NCI-H2107 treated with DMSO at 0.1 percent for 48 hours (cell line): ENCODE results near the gene PDSS1.

Experiments used
- DNase-seq: peaks from one replicate; lab custom pipeline; 2025; ENCODE audit not compliant: unreplicated experiment; lab: John Stamatoyannopoulos, UW

PDSS1 gene

GRCh38 chr10:26698909-26699308, 1.4 kb downstream of the PDSS1 start:
- no peak for DNase-seq

GRCh38 chr10:26699631-26700030, 2.1 kb downstream of the PDSS1 start:
- DNase-seq: no peak

- no peak for DNase-seq
Observed at GRCh38 chr10:26700884-26701630, 3.6 kb downstream of the PDSS1 start.

DNA sequence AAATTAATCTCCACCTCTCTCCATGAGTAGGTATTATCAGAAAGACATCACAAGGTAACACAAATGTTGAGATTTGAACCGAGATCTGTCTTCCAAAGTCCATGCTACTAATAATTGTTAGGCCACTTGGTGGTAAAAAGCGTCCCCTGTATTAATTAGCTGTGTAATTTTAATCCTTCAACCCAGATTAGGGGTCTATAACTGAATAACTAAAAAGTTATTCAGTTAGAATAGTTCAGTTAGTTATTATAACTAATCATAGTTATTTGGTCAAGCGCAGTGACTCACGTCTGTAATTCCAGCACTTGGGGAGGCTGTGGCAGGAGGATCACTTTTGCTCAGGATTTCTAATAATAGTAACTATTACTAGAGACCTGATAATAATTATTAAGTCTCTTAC, 5.6 kb downstream of the PDSS1 start:
- DNase-seq: no peak

DNA sequence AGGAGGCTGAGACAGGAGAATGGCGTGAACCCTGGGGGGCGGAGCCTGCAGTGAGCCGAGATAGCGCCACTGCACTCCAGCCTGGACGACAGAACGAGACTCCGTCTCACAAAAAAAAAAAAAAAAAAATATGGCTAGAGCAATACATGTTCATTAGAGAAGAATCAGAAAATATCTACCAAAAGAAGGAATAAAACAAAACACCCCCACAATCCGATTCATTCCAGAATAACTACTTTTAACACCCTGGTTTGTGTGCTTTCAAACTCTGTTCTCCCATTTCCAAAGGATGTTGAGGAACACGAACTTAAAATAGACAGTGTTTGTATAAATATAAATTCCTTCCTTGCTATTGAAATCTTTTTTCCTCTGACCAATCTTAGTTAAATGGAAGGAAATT, 6.5 kb downstream of the PDSS1 start:
- no peak for DNase-seq

GRCh38 chr10:26706206-26706605, 8.7 kb downstream of the PDSS1 start:
- no peak for DNase-seq

DNA sequence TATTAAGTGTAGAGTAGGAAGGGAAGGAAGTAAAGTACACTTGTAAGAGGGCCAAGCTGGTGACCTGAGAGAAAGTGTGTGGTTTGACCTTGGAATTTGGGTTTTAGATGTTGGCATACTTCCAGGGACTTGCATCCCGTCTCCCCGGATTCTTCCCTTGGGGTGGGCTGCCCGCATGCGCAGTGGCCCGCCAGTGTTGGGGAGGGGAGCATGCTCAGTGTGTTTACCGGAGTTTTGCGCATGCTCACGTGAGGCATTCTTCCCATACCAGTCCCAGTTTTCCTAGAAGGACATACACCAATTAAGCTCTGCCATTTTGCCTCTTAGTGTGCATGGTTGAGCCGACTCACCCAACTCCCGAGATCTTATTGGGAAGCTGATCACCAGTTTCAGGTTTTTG, 9.4 kb downstream of the PDSS1 start:
- no peak for DNase-seq

GRCh38 chr10:26711324-26711723, 13.8 kb downstream of the PDSS1 start:
- no peak for DNase-seq

- DNase-seq: no peak
Observed at GRCh38 chr10:26714415-26715136, 17.1 kb downstream of the PDSS1 start.

DNA sequence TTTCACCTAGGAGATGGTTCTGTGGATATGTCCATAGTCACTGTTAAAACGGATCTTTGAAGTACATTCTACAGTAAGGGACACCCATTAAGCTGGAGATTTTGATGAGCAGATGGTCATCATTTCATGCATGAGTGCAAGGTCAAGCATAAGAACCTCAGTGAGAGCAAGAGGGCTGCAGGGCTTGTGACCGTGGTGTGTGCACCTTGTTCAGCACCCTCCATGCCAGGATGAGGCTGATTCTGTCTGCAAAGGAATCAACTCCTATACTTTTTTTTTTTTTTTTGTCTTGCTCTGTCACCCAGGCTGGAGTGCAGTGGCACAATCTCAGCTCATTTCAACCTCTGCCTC, 17.6 kb downstream of the PDSS1 start:
- DNase-seq: no peak

- no peak for DNase-seq
Observed at GRCh38 chr10:26717476-26717875, 20.0 kb downstream of the PDSS1 start.

GRCh38 chr10:26721561-26721960, 24.1 kb downstream of the PDSS1 start:
- DNase-seq: no peak

DNA sequence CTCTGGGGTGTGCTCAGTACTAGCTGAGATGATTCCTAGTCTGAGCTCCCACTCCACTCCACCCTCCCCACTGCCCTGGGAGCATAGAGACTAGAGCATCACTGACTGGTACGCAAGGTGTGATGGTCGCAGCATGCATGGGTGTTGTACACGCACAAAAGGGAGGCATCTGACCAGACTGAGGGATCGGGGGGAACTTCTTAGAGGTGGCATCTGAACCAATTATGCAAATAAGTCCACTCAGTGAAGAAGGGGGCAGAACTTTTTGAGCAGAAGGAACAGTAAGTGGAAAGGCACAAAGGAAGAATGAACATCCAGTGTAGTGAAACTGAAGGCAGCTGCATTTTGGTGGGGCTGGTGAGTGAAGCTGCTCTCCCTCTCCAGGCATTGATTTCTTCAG, 25.5 kb downstream of the PDSS1 start:
- no peak for DNase-seq

- DNase-seq: peak; percentile 7
Observed at GRCh38 chr10:26725837-26726727, 28.6 kb downstream of the PDSS1 start.

DNA sequence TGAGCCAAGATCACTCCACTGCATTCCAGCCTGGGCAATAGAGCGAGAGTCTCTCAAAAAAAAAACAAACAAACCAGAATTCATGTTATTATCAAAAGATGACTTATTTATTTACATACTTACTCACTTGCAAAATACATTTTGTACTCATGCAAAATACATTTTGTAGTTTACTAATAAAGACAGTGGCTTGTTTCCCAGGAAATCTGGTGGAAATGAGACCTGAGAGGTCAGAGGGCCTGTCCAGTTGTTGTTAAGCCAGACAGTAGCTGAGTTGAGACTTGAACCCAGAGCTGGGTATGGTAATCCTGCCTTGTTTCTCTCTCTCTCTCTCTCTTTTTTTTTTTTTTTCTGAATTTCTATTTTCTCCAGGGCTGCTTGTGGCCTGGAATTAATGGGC, 29.5 kb downstream of the PDSS1 start:
- DNase-seq: no peak

DNA sequence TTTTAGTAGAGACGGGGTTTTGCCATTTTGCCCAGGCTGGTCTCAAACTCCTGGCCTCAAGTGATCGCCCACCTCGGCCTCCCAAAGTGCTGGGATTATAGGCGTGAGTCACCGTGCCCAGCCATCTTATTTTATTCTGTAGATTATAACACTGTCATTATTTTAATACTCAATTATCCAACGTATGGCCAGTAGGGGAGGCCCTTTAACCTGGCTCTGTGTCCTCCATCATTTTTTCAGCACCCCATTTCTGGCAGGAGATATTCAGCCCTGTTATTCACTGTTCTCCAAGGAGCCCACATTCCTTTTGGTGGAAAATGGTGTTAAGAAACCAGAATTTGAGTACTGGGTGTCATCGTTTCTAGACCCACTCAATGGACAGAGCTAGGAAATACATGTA, 31.5 kb downstream of the PDSS1 start:
- no peak for DNase-seq

DNA sequence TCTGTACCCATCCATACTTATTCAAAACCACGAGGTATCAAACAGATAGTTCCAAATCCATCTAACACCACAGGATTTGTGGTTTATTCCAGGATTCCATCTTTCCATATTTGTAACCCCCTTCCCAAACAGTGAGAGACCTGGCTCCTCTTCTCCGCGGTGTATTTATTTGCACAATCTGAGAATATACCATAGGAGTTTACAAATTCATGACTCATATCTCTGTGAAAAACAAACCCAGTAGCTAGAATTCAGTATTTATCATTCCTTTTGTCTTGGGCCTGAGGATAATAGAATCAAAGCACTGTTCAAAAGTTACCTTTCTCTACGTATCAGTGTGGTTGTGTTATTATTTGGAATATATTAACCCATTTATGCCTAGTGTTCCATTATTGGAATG, 31.9 kb downstream of the PDSS1 start:
- no peak for DNase-seq

DNA sequence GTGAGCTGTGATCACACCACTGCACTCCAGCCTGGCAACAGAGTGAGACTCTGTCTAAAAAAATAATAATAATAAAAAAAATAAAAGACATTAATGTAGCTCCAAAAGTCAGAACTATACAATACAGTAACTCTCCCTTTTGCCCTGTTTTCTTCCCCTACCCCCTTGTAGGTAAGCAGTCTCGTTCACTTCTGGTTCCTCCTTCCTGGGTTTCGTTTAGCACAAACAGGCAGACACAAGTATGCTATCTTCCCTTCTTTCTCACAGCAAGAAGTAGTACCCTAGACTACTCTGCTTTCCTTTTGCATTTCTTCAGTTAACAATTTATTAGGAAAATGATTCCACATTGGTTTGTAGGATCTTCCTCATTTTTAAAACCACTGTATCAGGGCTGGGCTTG, 33.1 kb downstream of the PDSS1 start:
- DNase-seq: no peak

GRCh38 chr10:26733750-26734568, 36.5 kb downstream of the PDSS1 start:
- DNase-seq: no peak

- DNase-seq: no peak
Observed at GRCh38 chr10:26735435-26735834, 37.9 kb downstream of the PDSS1 start.

- DNase-seq: no peak
Observed at GRCh38 chr10:26737730-26738129, 40.2 kb downstream of the PDSS1 start.
